H1 (cell line): Measurements from ENCODE around the gene TNRC6B. TPM values are rescaled to one million over a fixed set of nuclear protein-coding genes. Genes with fewer than 3 reads are reported as not detected.

Experiments
- CTCF ChIA-PET: fragments of 300-600 bp; sonication (Branson Sonifier 250); formaldehyde crosslinking; loops from one replicate; lab custom pipeline; 2021; ENCODE audit not compliant: partially characterized antibody; lab: Charles Lee
- POLR2A ChIA-PET: fragments of 300-600 bp; sonication (Branson Sonifier 250); formaldehyde crosslinking; loops from one replicate; lab custom pipeline; 2021; ENCODE audit warnings: inconsistent platforms; ENCODE audit not compliant: partially characterized antibody; lab: Charles Lee
- DNase-seq, 2 experiments: peaks; one replicate each; pipeline versions ENCODE4 v3.0.0 to v3.0.0-alpha.2; 2010 to 2022; ENCODE audit warnings: low spot score in 2 of 2, low read depth in 1 of 2, mixed read lengths in 1 of 2
- FAIRE-seq: peaks from 2 replicates; lab custom pipeline; 2011; peaks lifted over from hg19 to GRCh38; lab: Jason Lieb, UNC
- H2AFZ ChIP-seq: 2 replicates; pipeline ENCODE4 v1.8.1; 2012; ENCODE audit warnings: low read length, inconsistent platforms
- H2AK5ac ChIP-seq: 2 replicates; pipeline ENCODE4 v1.6.1; 2013; ENCODE audit warnings: low read depth, low read length
- H2BK120ac ChIP-seq: replicated peaks from 2 replicates; pipeline ENCODE3; 2013; ENCODE audit warnings: low read depth, low read length, inconsistent platforms
- H2BK12ac ChIP-seq: 2 replicates; pipeline ENCODE4 v1.6.1; 2013; ENCODE audit warnings: low read depth, low read length
- H2BK15ac ChIP-seq: 2 replicates; pipeline ENCODE4 v1.6.1; 2013; ENCODE audit warnings: low read length
- H2BK20ac ChIP-seq: 2 replicates; pipeline ENCODE4 v1.6.1; 2013; ENCODE audit warnings: low read length
- H2BK5ac ChIP-seq: 2 replicates; pipeline ENCODE4 v1.6.1; 2013; ENCODE audit warnings: low read depth, low read length
- H3K14ac ChIP-seq: 2 replicates; pipeline ENCODE4 v1.6.1; 2013; ENCODE audit warnings: inconsistent platforms; ENCODE audit not compliant: insufficient read length
- H3K18ac ChIP-seq: 2 replicates; pipeline ENCODE4 v1.6.1; 2013; ENCODE audit warnings: low read length; ENCODE audit errors: extremely low read depth
- H3K23ac ChIP-seq: 2 replicates; pipeline ENCODE4 v1.6.1; 2013; ENCODE audit warnings: inconsistent platforms; ENCODE audit not compliant: insufficient read length
- H3K23me2 ChIP-seq: 2 replicates; pipeline ENCODE4 v1.6.1; 2013; ENCODE audit warnings: low read depth, low read length
- H3K27ac ChIP-seq: 2 replicates; pipeline ENCODE4 v1.6.1; 2011; ENCODE audit warnings: low read depth, low read length, inconsistent platforms
- H3K27me3 ChIP-seq, 4 experiments: replicated peaks in 1 of 4; 1 replicate in 1 of 4; 2 replicates in 3 of 4; pipeline versions ENCODE4 v1.6.1 to v1.8.1; 2011 to 2013; ENCODE audit warnings: low read length in 3 of 4, mild to moderate bottlenecking in 3 of 4, inconsistent platforms in 2 of 4, mixed read lengths in 2 of 4, moderate library complexity in 1 of 4; ENCODE audit not compliant: control insufficient read depth in 3 of 4, insufficient read depth in 3 of 4; ENCODE audit errors: extremely low read depth in 1 of 4
- H3K36me3 ChIP-seq, 4 experiments: 2 replicates each; pipeline versions ENCODE4 v1.6.1 to v1.8.1; 2011 to 2013; ENCODE audit warnings: mild to moderate bottlenecking in 4 of 4, low read length in 3 of 4, moderate library complexity in 2 of 4, control low read depth in 1 of 4, inconsistent platforms in 1 of 4; ENCODE audit not compliant: insufficient read depth in 4 of 4, control insufficient read depth in 2 of 4
- H3K4ac ChIP-seq: replicated peaks from 2 replicates; pipeline ENCODE3; 2013; ENCODE audit warnings: low read length, low read depth, mixed read lengths, inconsistent platforms; ENCODE audit not compliant: insufficient read length
- H3K4me1 ChIP-seq, 4 experiments: replicated peaks in 1 of 4; 1 replicate in 1 of 4; 2 replicates in 3 of 4; pipeline versions ENCODE4 v1.6.1 to v1.8.1; 2011 to 2013; ENCODE audit warnings: low read length in 3 of 4, inconsistent platforms in 2 of 4, mixed read lengths in 1 of 4; ENCODE audit not compliant: insufficient read depth in 4 of 4, control insufficient read depth in 3 of 4
- H3K4me2 ChIP-seq, 2 experiments: 2 replicates each; pipeline versions ENCODE4 v1.6.1 to v1.8.1; 2011 to 2013; ENCODE audit warnings: low read depth in 2 of 2, low read length in 2 of 2, control low read depth in 1 of 2, inconsistent platforms in 1 of 2, mild to moderate bottlenecking in 1 of 2; ENCODE audit not compliant: insufficient read depth in 1 of 2
- H3K4me3 ChIP-seq, 4 experiments: fragments of 200-600, 300-600 bp in 1 of 4; sonication (generic), shearing (Covaris generic), sonication (Bioruptor Twin) in 1 of 4; 2 replicates each; pipeline versions ENCODE4 v1.5.1 to v1.8.1; 2011 to 2016; ENCODE audit warnings: low read length in 4 of 4, low read depth in 3 of 4, control low read depth in 2 of 4, inconsistent platforms in 2 of 4, mild to moderate bottlenecking in 2 of 4, mixed read lengths in 1 of 4, moderate library complexity in 1 of 4; ENCODE audit not compliant: insufficient read depth in 2 of 4; ENCODE audit errors: extremely low read depth in 1 of 4
- H3K56ac ChIP-seq: replicated peaks from 2 replicates; pipeline ENCODE3; 2013; ENCODE audit warnings: low read depth, mild to moderate bottlenecking, mixed read lengths, low read length, inconsistent platforms; ENCODE audit not compliant: insufficient read length
- H3K79me1 ChIP-seq: 2 replicates; pipeline ENCODE4 v1.6.1; 2013; ENCODE audit warnings: low read depth, low read length, control low read depth
- H3K79me2 ChIP-seq, 2 experiments: 2 replicates each; pipeline versions ENCODE4 v1.6.1 to v1.8.1; 2012 to 2013; ENCODE audit warnings: low read length in 2 of 2, mild to moderate bottlenecking in 2 of 2, inconsistent platforms in 1 of 2; ENCODE audit not compliant: insufficient read depth in 2 of 2, control insufficient read depth in 1 of 2
- H3K9ac ChIP-seq, 4 experiments: replicated peaks in 1 of 4; 1 replicate in 1 of 4; 2 replicates in 3 of 4; pipeline versions ENCODE4 v1.6.1 to v1.8.1; 2011 to 2013; ENCODE audit warnings: low read depth in 3 of 4, low read length in 3 of 4, control low read depth in 2 of 4, mild to moderate bottlenecking in 2 of 4, moderate library complexity in 2 of 4, inconsistent platforms in 1 of 4; ENCODE audit errors: extremely low read depth in 1 of 4
- H3K9me3 ChIP-seq, 2 experiments: 2 replicates each; pipeline versions ENCODE4 v1.6.1 to v1.8.1; 2012 to 2013; ENCODE audit warnings: mild to moderate bottlenecking in 2 of 2, moderate library complexity in 2 of 2, control low read depth in 1 of 2, inconsistent platforms in 1 of 2, low read depth in 1 of 2, low read length in 1 of 2, mixed read lengths in 1 of 2; ENCODE audit not compliant: insufficient read depth in 2 of 2
- H4K20me1 ChIP-seq, 2 experiments: replicated peaks in 1 of 2; 2 replicates each; pipeline versions ENCODE3 to v1.8.1; 2011 to 2013; ENCODE audit warnings: inconsistent platforms in 2 of 2, low read length in 2 of 2, mild to moderate bottlenecking in 1 of 2; ENCODE audit not compliant: insufficient read depth in 2 of 2, control insufficient read depth in 1 of 2
- H4K5ac ChIP-seq: 2 replicates; pipeline ENCODE4 v1.6.1; 2013; ENCODE audit warnings: low read length, low read depth, mixed read lengths, inconsistent platforms; ENCODE audit not compliant: insufficient read length
- H4K8ac ChIP-seq: 2 replicates; pipeline ENCODE4 v1.8.0; 2013; ENCODE audit warnings: mild to moderate bottlenecking, moderate library complexity, low read length, inconsistent platforms; ENCODE audit not compliant: insufficient read depth; ENCODE audit errors: extremely low read depth
- H4K91ac ChIP-seq: replicated peaks from 2 replicates; pipeline ENCODE3; 2013; ENCODE audit warnings: low read length, mixed read lengths, inconsistent platforms; ENCODE audit not compliant: insufficient read length
- ASH2L ChIP-seq: fragments of 200-600, 300-600 bp; sonication (generic); IDR thresholded peaks from one replicate; pipeline ENCODE4 v1.7.1; 2017; ENCODE audit warnings: low read length
- ATF3 ChIP-seq: IDR thresholded peaks from 2 replicates; pipeline ENCODE4 v1.6.1; 2011; ENCODE audit warnings: low read depth, mild to moderate bottlenecking, low read length; ENCODE audit not compliant: insufficient read depth
- CHD1 ChIP-seq: IDR thresholded peaks from 2 replicates; pipeline ENCODE4 v1.6.1; 2012; ENCODE audit warnings: low read depth, low read length, improper control_type of control experiment
- E2F6 ChIP-seq: IDR thresholded peaks from 2 replicates; pipeline ENCODE4 v1.6.1; 2012; ENCODE audit warnings: inconsistent platforms
- POLR2A ChIP-seq, 2 experiments: IDR thresholded peaks; 1 replicate in 1 of 2; 2 replicates in 1 of 2; pipeline ENCODE4 v1.6.1; 2011; ENCODE audit warnings: low read depth in 2 of 2, low read length in 2 of 2, mild to moderate bottlenecking in 2 of 2; ENCODE audit errors: control extremely low read depth in 1 of 2
- POU5F1 ChIP-seq: IDR thresholded peaks from 2 replicates; pipeline ENCODE4 v1.6.1; 2011; ENCODE audit warnings: low read depth, mild to moderate bottlenecking, low read length, moderate library complexity
- RAD21 ChIP-seq, 2 experiments: IDR thresholded peaks in 1 of 2; conservative IDR thresholded peaks in 1 of 2; 2 replicates each; pipeline ENCODE4 v1.6.1; 2011; ENCODE audit warnings: low read depth in 2 of 2, low read length in 2 of 2, improper control_type of control experiment in 1 of 2, inconsistent platforms in 1 of 2, mild to moderate bottlenecking in 1 of 2, moderate library complexity in 1 of 2
- RNF2 ChIP-seq: fragments of 200-900, 300-1000 bp; sonication (generic); IDR thresholded peaks from 2 replicates; pipeline ENCODE4 v1.7.1; 2016; ENCODE audit warnings: borderline replicate concordance, low read depth, mild to moderate bottlenecking, antibody characterized with exemption, low read length; ENCODE audit not compliant: poor library complexity, severe bottlenecking; ENCODE audit errors: missing control alignments
- SIX5 ChIP-seq: IDR thresholded peaks from 2 replicates; pipeline ENCODE4 v1.6.1; 2011; ENCODE audit warnings: mild to moderate bottlenecking, low read depth, low read length
- SP4 ChIP-seq: IDR thresholded peaks from 2 replicates; pipeline ENCODE4 v1.6.1; 2012; ENCODE audit warnings: low read length, inconsistent platforms
- TCF12 ChIP-seq: IDR thresholded peaks from 2 replicates; pipeline ENCODE4 v1.6.1; 2011; ENCODE audit warnings: low read depth, mild to moderate bottlenecking, low read length
- TEAD4 ChIP-seq: IDR thresholded peaks from 2 replicates; pipeline ENCODE4 v1.6.1; 2012; ENCODE audit warnings: low read depth, low read length, inconsistent platforms, mixed read lengths
- WGBS, 2 experiments: shearing (Covaris generic) in 1 of 2; methylation state at CpG; one replicate each; pipeline versions ENCODE4 v1.1.6 to v1.1.7; 2013 to 2015; ENCODE audit warnings: low lambda C conversion rate in 2 of 2, mixed read lengths in 2 of 2, inconsistent platforms in 1 of 2, low coverage in 1 of 2, missing lambda C conversion rate in 1 of 2; ENCODE audit not compliant: insufficient replicate concordance in 2 of 2, insufficient coverage in 1 of 2, insufficient read length in 1 of 2; ENCODE audit errors: extremely low coverage in 1 of 2, missing lambda C conversion rate in 1 of 2; 5-methylcytosine and 5-hydroxymethylcytosine counted together
- polyA plus RNA-seq, 7 experiments: library from polyadenylated mRNA; depleted of rRNA in 3 of 7; stranded (reverse) in 5 of 7; unstranded in 2 of 7; fragments of >200 nt in 5 of 7; fragments of 200-250 nt in 2 of 7; gene quantifications; 1 replicate in 5 of 7; 2 replicates in 1 of 7; 4 replicates in 1 of 7; pipeline versions ENCODE4 v1.2.1 to v1.2.3, GENCODE V29; 2011 to 2013; ENCODE audit warnings: missing spikeins in 2 of 7, mixed read lengths in 2 of 7
- total RNA-seq: library from RNA; stranded (reverse); fragmentation: NEBNext Ultra II Directional; extraction: Animal tissue kit (Norgen Biotek cat#: 25700); gene quantifications from 2 replicates; pipeline ENCODE4 v1.2.1, GENCODE V29; 2021

The TNRC6B gene
- total and polyA plus RNA-seq, 2 of the 8 experiments (the other 6 are each of a cell fraction or from before 2014, with no cell fraction given): 12.5 to 48.9 TPM

- Histone ChIP-seq H3K36me3 (peaks cover 8 to 46% (median 30%) of the 10 kb centered on the region in 4 experiments; a peak in 7 of 8 replicates), H3K27me3 (no peaks in the 10 kb centered on the region), H2BK120ac (no peak overlapping the region), H4K20me1 (peaks cover 2 to 9% of the 10 kb centered on the region in 2 experiments), H3K9ac (no peak overlapping the region)
- TF ChIP-seq TEAD4 (no peak), ASH2L (no peak), RNF2 (no peak), POLR2A (IDR thresholded peaks at IDR 0.05; ENCODE audit: control extremely low read depth in 1 of 2, low read depth in 2 of 2, low read length in 2 of 2) (no peak), E2F6 (no peak), SIX5 (no peak), RAD21 (IDR thresholded peaks at IDR 0.05 in 1 of 2, conservative IDR thresholded peaks at IDR 0.05 in 1 of 2; ENCODE audit: low read depth in 2 of 2, low read length in 2 of 2) (no peak), SP4 (no peak), POU5F1 (no peak), ATF3 (no peak), CHD1 (no peak), TCF12 (no peak)
- TF ChIP-seq, all 59 proteins: peak for 0
- H4K91ac ChIP-seq: no peak overlapping the region
- H4K5ac ChIP-seq: no peak overlapping the region
- H3K79me2 ChIP-seq: peaks cover 3 to 19% of the 10 kb centered on the region in 2 experiments; a peak in 3 of 4 replicates
- H2AFZ ChIP-seq: no peak overlapping the region
- H3K4me1 ChIP-seq: no peaks in the 10 kb centered on the region
- WGBS, 2 experiments: 91% methylated on average over 4 of the region's 4 CpGs; no CpG with 5 or more reads in 1 of the 2 experiments
- H3K23me2 ChIP-seq: no peaks in the 10 kb centered on the region
- H2BK20ac ChIP-seq: no peak overlapping the region
- peak overlapping the region; percentile 65; the same call in 1 of the 2 replicates for H4K8ac ChIP-seq
- H3K14ac ChIP-seq: no peak overlapping the region
- no peak overlapping the region for H3K23ac ChIP-seq
- H3K79me1 ChIP-seq: peaks cover 2% of the 10 kb centered on the region; the same call in 1 of the 2 replicates
- DNase-seq: no peak
- no peak for FAIRE-seq
- H2AK5ac ChIP-seq: no peak overlapping the region
- no peak overlapping the region for H3K4me2 ChIP-seq
- H2BK15ac ChIP-seq: no peak overlapping the region
- no peak overlapping the region for H3K56ac ChIP-seq
- no peak overlapping the region for H2BK5ac ChIP-seq
- no peak overlapping the region for H3K4ac ChIP-seq
- no peak overlapping the region for H2BK12ac ChIP-seq
- no peak overlapping the region for H3K4me3 ChIP-seq
- ChIA-PET CTCF (no interaction called here), POLR2A (no interaction called here)
- no peak overlapping the region for H3K18ac ChIP-seq
- H3K9me3 ChIP-seq: no peaks in the 10 kb centered on the region
- no peak overlapping the region for H3K27ac ChIP-seq
Measured at GRCh38 chr22:40265783-40266182, 88.1 kb downstream of the TNRC6B start.
